HepG2 (cell line): Measurements from ENCODE around the gene ATP6V1D. TPM values are rescaled to one million over a fixed set of nuclear protein-coding genes. Genes with fewer than 3 reads are reported as not detected.

Source experiments
- ATAC-seq: fragments of 200-7000 bp; cut with Tn5 transposase; 3 replicates; pipeline ENCODE4 v1.9.1; 2020; ENCODE audit warnings: mild to moderate bottlenecking, moderate library complexity
- BruUV-seq: library from RNA; stranded (reverse); fragments of 400-500 nt; replicated peaks from 2 replicates; lab custom pipeline; 2021; lab: Mats Ljungman, UMichigan
- CTCF ChIA-PET: fragments of 300-600 bp; formaldehyde crosslinking; extraction: SDS; loops from one replicate; lab custom pipeline; 2021; ENCODE audit warnings: low total read pairs, inconsistent platforms, low intra/inter-chr PET ratio; lab: Yijun Ruan, JAX
- POLR2A ChIA-PET: fragments of 350-600 bp; sonication (Branson Sonifier 250); formaldehyde crosslinking; loops from one replicate; lab custom pipeline; 2020; ENCODE audit warnings: antibody characterized with exemption, inconsistent platforms; lab: Yijun Ruan, JAX
- DNase-seq: peaks from one replicate; pipeline ENCODE4 v3.0.0-alpha.2; 2015; ENCODE audit warnings: low spot score
- FAIRE-seq: peaks from 3 replicates; lab custom pipeline; 2011; peaks lifted over from hg19 to GRCh38; lab: Jason Lieb, UNC
- H2AFZ ChIP-seq: one replicate; pipeline ENCODE4 v1.6.1; 2011; ENCODE audit warnings: low read length, inconsistent platforms
- H3K27ac ChIP-seq: fragments of 300-600 bp; 3 replicates; pipeline ENCODE4 v1.8.0; 2011; ENCODE audit warnings: mixed run types, mild to moderate bottlenecking, mixed read lengths, low read length, inconsistent platforms; ENCODE audit not compliant: insufficient read depth; ENCODE audit errors: extremely low read length
- H3K27me3 ChIP-seq, 2 experiments: fragments of 200-600 bp in 1 of 2; 2 replicates in 1 of 2; 3 replicates in 1 of 2; pipeline versions ENCODE4 v1.6.0 to v1.8.0; 2011; ENCODE audit warnings: low read length in 2 of 2, mild to moderate bottlenecking in 2 of 2, moderate library complexity in 2 of 2, inconsistent platforms in 1 of 2; ENCODE audit not compliant: insufficient read depth in 2 of 2, control insufficient read depth in 1 of 2
- H3K36me3 ChIP-seq, 2 experiments: fragments of 200-600 bp in 1 of 2; replicated peaks in 1 of 2; 2 replicates in 1 of 2; 3 replicates in 1 of 2; pipeline versions ENCODE4 v1.5.1 to v1.8.0; 2011; ENCODE audit warnings: low read length in 2 of 2, inconsistent platforms in 1 of 2; ENCODE audit not compliant: insufficient read depth in 2 of 2, control insufficient read depth in 1 of 2
- H3K4me1 ChIP-seq: 2 replicates; pipeline ENCODE4 v1.5.1; 2012; ENCODE audit warnings: low read length, inconsistent platforms; ENCODE audit not compliant: insufficient read depth
- H3K4me2 ChIP-seq: 2 replicates; pipeline ENCODE4 v1.6.0; 2011; ENCODE audit warnings: low read depth, low read length, inconsistent platforms
- H3K4me3 ChIP-seq, 3 experiments: fragments of 200-600 bp in 1 of 3; sonication (generic), shearing (Covaris generic) in 1 of 3; replicated peaks in 1 of 3; 2 replicates each; pipeline ENCODE4 v1.5.1; 2011 to 2016; ENCODE audit warnings: low read length in 3 of 3, inconsistent platforms in 2 of 3, low read depth in 2 of 3, mild to moderate bottlenecking in 2 of 3, control low read depth in 1 of 3, mixed read lengths in 1 of 3; ENCODE audit not compliant: insufficient read depth in 1 of 3
- H3K79me2 ChIP-seq: one replicate; pipeline ENCODE4 v1.6.1; 2011; ENCODE audit warnings: low read length, inconsistent platforms; ENCODE audit not compliant: insufficient read depth
- H3K9ac ChIP-seq: 2 replicates; pipeline ENCODE4 v1.6.0; 2011; ENCODE audit warnings: mild to moderate bottlenecking, low read depth, low read length, inconsistent platforms; ENCODE audit not compliant: insufficient read depth
- H3K9me3 ChIP-seq: 2 replicates; pipeline ENCODE4 v1.5.1; 2012; ENCODE audit warnings: mild to moderate bottlenecking, low read length
- H4K20me1 ChIP-seq: 2 replicates; pipeline ENCODE4 v1.6.0; 2011; ENCODE audit warnings: inconsistent platforms, mild to moderate bottlenecking, low read length, moderate library complexity; ENCODE audit not compliant: insufficient read depth
- HCFC1 ChIP-seq: fragments of 150-350 bp; IDR thresholded peaks from 2 replicates; pipeline ENCODE4 v1.6.1; 2014; ENCODE audit warnings: low read depth, low read length
- ZFX ChIP-seq: sonication (generic); formaldehyde crosslinking; IDR thresholded peaks from 2 replicates; pipeline ENCODE4 v1.4.0; 2020; ENCODE audit warnings: mild to moderate bottlenecking, low read depth, missing genetic modification reagents, moderate library complexity
- ZNF510 ChIP-seq: sonication (generic); formaldehyde crosslinking; IDR thresholded peaks from 2 replicates; pipeline ENCODE4 v1.4.0; 2020; ENCODE audit warnings: low read depth, mild to moderate bottlenecking, missing genetic modification reagents
- WGBS: methylation state at CpG from one replicate; pipeline ENCODE4 v1.1.6; 2017; ENCODE audit warnings: low lambda C conversion rate; 5-methylcytosine and 5-hydroxymethylcytosine counted together
- in situ Hi-C: cut with HindIII; loops from 2 replicates; pipeline ENCODE4 v1.10.0; 2017; ENCODE audit warnings: low pct_unique_long_range_greater_than_20kb; ENCODE audit not compliant: extremely low pct_ligation_motif_present
- intact Hi-C: fragments of 100-400 bp; cut with micrococcal nuclease; formaldehyde crosslinking; loops from one replicate; pipeline ENCODE4 v1.10.0; 2022; ENCODE audit not compliant: unreplicated experiment
- polyA plus RNA-seq, 8 experiments: library from polyadenylated mRNA; depleted of rRNA in 3 of 8; stranded (reverse) in 7 of 8; unstranded in 1 of 8; fragments of >200 nt; fragmentation: Illumina TruSeq in 4 of 8; extraction: Trizol in 4 of 8; gene quantifications; 2 replicates each; pipeline versions ENCODE4 v1.2.1 to v1.2.3, GENCODE V29; 2011 to 2016; ENCODE audit warnings: low read depth in 4 of 8, missing spikeins in 1 of 8, mixed read lengths in 1 of 8; ENCODE audit not compliant: insufficient read depth in 1 of 8
- total RNA-seq, 5 experiments: library from RNA; depleted of rRNA; stranded (reverse); fragments of >200 nt; fragmentation: Illumina TruSeq; extraction: Trizol; gene quantifications; 2 replicates each; pipeline ENCODE4 v1.2.3, GENCODE V29; 2016; ENCODE audit warnings: low read depth in 1 of 5
- TF ChIP-seq, protein P1 (sequence below): sonication (generic); formaldehyde crosslinking; IDR thresholded peaks from 2 replicates; pipeline ENCODE4 v1.4.0; 2020; ENCODE audit warnings: missing genetic modification reagents, borderline replicate concordance

The ATP6V1D gene
- total and polyA plus RNA-seq, 2 of the 13 experiments (the other 11 are each of a cell fraction or from before 2014, with no cell fraction given): 16.8 to 53.9 TPM

- FAIRE-seq: no peak
- H3K79me2 ChIP-seq: no peaks in the 10 kb centered on the region
- WGBS: 38% methylated on average over 5 of the region's 5 CpGs
Observed at GRCh38 chr14:67405771-67406170, 46.2 kb upstream of the ATP6V1D start.

GRCh38 chr14:67400434-67400833, 40.8 kb upstream of the ATP6V1D start:
- intact Hi-C loops (no loop called here), in situ Hi-C loops (no loop called here)
- Histone ChIP-seq H3K4me3 (no peak overlapping the region), H3K9ac (no peak overlapping the region), H3K79me2 (no peaks in the 10 kb centered on the region), H2AFZ (no peak overlapping the region), H3K36me3 (no peaks in the 10 kb centered on the region), H3K4me2 (no peak overlapping the region), H3K9me3 (no peaks in the 10 kb centered on the region), H3K27me3 (no peaks in the 10 kb centered on the region; a peak in 2 of 5 replicates), H4K20me1 (no peaks in the 10 kb centered on the region), H3K4me1 (peaks cover 11% of the 10 kb centered on the region; the same call in 1 of the 2 replicates), H3K27ac (no peak overlapping the region)
- TF ChIP-seq HCFC1 (no peak), ZNF510 (CRISPR knock-in tag) (no peak)
- TF ChIP-seq, protein P1, sequence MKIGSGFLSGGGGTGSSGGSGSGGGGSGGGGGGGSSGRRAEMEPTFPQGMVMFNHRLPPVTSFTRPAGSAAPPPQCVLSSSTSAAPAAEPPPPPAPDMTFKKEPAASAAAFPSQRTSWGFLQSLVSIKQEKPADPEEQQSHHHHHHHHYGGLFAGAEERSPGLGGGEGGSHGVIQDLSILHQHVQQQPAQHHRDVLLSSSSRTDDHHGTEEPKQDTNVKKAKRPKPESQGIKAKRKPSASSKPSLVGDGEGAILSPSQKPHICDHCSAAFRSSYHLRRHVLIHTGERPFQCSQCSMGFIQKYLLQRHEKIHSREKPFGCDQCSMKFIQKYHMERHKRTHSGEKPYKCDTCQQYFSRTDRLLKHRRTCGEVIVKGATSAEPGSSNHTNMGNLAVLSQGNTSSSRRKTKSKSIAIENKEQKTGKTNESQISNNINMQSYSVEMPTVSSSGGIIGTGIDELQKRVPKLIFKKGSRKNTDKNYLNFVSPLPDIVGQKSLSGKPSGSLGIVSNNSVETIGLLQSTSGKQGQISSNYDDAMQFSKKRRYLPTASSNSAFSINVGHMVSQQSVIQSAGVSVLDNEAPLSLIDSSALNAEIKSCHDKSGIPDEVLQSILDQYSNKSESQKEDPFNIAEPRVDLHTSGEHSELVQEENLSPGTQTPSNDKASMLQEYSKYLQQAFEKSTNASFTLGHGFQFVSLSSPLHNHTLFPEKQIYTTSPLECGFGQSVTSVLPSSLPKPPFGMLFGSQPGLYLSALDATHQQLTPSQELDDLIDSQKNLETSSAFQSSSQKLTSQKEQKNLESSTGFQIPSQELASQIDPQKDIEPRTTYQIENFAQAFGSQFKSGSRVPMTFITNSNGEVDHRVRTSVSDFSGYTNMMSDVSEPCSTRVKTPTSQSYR (CRISPR knock-in tag): no peak
- no peak for DNase-seq
- no peak for ATAC-seq
- BruUV-seq: no TSS peak
- POLR2A ChIA-PET: no interaction called here
- CTCF ChIA-PET: no interaction called here
- FAIRE-seq: no peak
- WGBS: 7% methylated on average over 4 of the region's 4 CpGs

More at GRCh38 chr14:67405771-67406170, 46.2 kb upstream of the ATP6V1D start:
- Histone ChIP-seq H3K4me3 (no peak overlapping the region), H3K4me1 (peaks cover 14% of the 10 kb centered on the region), H3K9me3 (no peaks in the 10 kb centered on the region), H3K36me3 (no peaks in the 10 kb centered on the region), H4K20me1 (no peaks in the 10 kb centered on the region), H3K27ac (no peak overlapping the region), H2AFZ (no peak overlapping the region), H3K9ac (no peak overlapping the region), H3K4me2 (no peak overlapping the region), H3K27me3 (no peaks in the 10 kb centered on the region)
- intact Hi-C loops: no loop called here
- POLR2A ChIA-PET: no interaction called here
- ATAC-seq (no peak), DNase-seq (no peak)
- in situ Hi-C loops: no loop called here
- no peak for TF ChIP-seq ZFX (CRISPR knock-in tag)
- CTCF ChIA-PET: no interaction called here
- no TSS peak for BruUV-seq
